HEK293 (cell line): ENCODE measurements around the gene MAT2A.

ENCODE experiments used
- FEZF1 ChIP-seq: fragments of 450-650 bp; formaldehyde crosslinking; IDR thresholded peaks from 2 replicates; pipeline ENCODE4 v1.5.1; 2016; ENCODE audit warnings: missing biosample characterization, missing genetic modification characterization
- GFI1B ChIP-seq: fragments of 450-650 bp; formaldehyde crosslinking; IDR thresholded peaks from 2 replicates; pipeline ENCODE4 v1.5.1; 2016; ENCODE audit warnings: missing biosample characterization, missing genetic modification characterization
- REPIN1 ChIP-seq: fragments of 450-650 bp; formaldehyde crosslinking; IDR thresholded peaks from 2 replicates; pipeline ENCODE4 v1.5.1; 2017; ENCODE audit warnings: missing biosample characterization, missing genetic modification characterization, low read depth
- YY1 ChIP-seq: fragments of 450-650 bp; formaldehyde crosslinking; IDR thresholded peaks from 2 replicates; pipeline ENCODE4 v1.5.1; 2018; ENCODE audit warnings: missing biosample characterization, missing genetic modification characterization
- ZFP3 ChIP-seq: fragments of 450-650 bp; formaldehyde crosslinking; IDR thresholded peaks from 2 replicates; pipeline ENCODE4 v1.5.1; 2016; ENCODE audit warnings: low read depth, missing biosample characterization, missing genetic modification characterization
- ZNF2 ChIP-seq: fragments of 450-650 bp; formaldehyde crosslinking; IDR thresholded peaks from 2 replicates; pipeline ENCODE4 v1.5.1; 2016; ENCODE audit warnings: missing biosample characterization, missing genetic modification characterization
- ZNF350 ChIP-seq: fragments of 450-650 bp; formaldehyde crosslinking; IDR thresholded peaks from 2 replicates; pipeline ENCODE4 v1.5.0; 2017; ENCODE audit warnings: missing biosample characterization, mild to moderate bottlenecking, missing genetic modification characterization
- ZNF600 ChIP-seq: fragments of 450-650 bp; formaldehyde crosslinking; IDR thresholded peaks from 2 replicates; pipeline ENCODE4 v1.5.1; 2016; ENCODE audit warnings: missing biosample characterization, missing genetic modification characterization
- ZNF776 ChIP-seq: fragments of 450-650 bp; formaldehyde crosslinking; IDR thresholded peaks from 2 replicates; pipeline ENCODE4 v1.5.0; 2017; ENCODE audit warnings: missing biosample characterization, missing genetic modification characterization, borderline replicate concordance
- ZNF837 ChIP-seq: fragments of 450-650 bp; formaldehyde crosslinking; IDR thresholded peaks from 2 replicates; pipeline ENCODE4 v1.5.1; 2016; ENCODE audit warnings: missing biosample characterization, missing genetic modification characterization
- ZXDB ChIP-seq: fragments of 450-650 bp; formaldehyde crosslinking; IDR thresholded peaks from 2 replicates; pipeline ENCODE4 v1.5.1; 2016; ENCODE audit warnings: missing biosample characterization, missing genetic modification characterization
- TF ChIP-seq, protein P1 (sequence below): fragments of 450-650 bp; formaldehyde crosslinking; IDR thresholded peaks from 2 replicates; pipeline ENCODE4 v1.5.1; 2016; ENCODE audit warnings: missing biosample characterization, missing genetic modification characterization
- TF ChIP-seq, protein P2 (sequence below): fragments of 450-650 bp; formaldehyde crosslinking; IDR thresholded peaks from 2 replicates; pipeline ENCODE4 v1.5.1; 2016; ENCODE audit warnings: missing biosample characterization, missing genetic modification characterization
- TF ChIP-seq, protein P3 (sequence below): fragments of 450-650 bp; formaldehyde crosslinking; IDR thresholded peaks from 2 replicates; pipeline ENCODE4 v1.5.1; 2016; ENCODE audit warnings: missing biosample characterization, missing genetic modification characterization

DNA sequence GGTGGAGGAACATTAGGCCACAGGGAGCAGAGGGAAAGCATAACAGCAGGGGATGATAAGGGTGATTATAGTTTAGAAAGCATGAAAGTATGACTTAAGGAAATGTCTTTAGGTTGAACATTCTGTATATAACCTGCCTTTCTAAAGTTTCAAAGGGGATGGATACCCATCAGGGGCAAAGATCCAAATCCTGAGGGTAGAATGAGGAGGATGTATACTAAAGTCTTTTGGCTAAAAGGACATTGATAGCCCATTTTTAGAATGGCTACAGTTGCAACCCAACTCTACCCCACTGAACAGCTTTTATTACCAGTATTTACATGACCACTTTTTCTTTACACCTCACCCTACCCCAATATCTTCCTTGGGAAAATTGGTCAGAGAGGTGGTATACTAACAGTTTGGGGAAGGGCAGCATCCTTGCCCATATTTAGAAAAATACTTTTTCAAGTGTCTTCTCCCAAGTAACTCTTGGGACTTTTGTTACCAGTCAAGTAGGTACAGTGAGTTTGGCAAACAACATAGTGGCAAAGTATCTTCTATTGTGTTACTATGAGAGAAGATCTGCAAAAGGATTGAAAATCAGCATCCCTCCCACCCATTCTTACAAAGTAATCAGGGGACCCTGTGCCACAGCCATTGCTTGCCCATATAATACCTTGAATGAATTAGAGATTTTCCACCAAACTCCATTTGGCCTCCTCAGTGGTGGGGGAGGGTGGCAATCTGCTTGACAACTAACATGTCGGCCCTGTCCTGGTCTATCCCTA lies 8.3 kb downstream of the MAT2A start:
- TF ChIP-seq ZNF350 (no peak), ZNF837 (tag by site-specific recombination) (no peak), REPIN1 (tag by site-specific recombination) (no peak), ZNF2 (tag by site-specific recombination) (no peak), YY1 (tag by site-specific recombination) (no peak), ZXDB (tag by site-specific recombination) (no peak), ZNF776 (tag by site-specific recombination) (no peak), GFI1B (no peak), ZFP3 (tag by site-specific recombination) (no peak), FEZF1 (tag by site-specific recombination) (no peak), ZNF600 (tag by site-specific recombination) (no peak)
- TF ChIP-seq, protein P1, sequence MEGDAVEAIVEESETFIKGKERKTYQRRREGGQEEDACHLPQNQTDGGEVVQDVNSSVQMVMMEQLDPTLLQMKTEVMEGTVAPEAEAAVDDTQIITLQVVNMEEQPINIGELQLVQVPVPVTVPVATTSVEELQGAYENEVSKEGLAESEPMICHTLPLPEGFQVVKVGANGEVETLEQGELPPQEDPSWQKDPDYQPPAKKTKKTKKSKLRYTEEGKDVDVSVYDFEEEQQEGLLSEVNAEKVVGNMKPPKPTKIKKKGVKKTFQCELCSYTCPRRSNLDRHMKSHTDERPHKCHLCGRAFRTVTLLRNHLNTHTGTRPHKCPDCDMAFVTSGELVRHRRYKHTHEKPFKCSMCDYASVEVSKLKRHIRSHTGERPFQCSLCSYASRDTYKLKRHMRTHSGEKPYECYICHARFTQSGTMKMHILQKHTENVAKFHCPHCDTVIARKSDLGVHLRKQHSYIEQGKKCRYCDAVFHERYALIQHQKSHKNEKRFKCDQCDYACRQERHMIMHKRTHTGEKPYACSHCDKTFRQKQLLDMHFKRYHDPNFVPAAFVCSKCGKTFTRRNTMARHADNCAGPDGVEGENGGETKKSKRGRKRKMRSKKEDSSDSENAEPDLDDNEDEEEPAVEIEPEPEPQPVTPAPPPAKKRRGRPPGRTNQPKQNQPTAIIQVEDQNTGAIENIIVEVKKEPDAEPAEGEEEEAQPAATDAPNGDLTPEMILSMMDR (tag by site-specific recombination), result no peak
- TF ChIP-seq, protein P2, sequence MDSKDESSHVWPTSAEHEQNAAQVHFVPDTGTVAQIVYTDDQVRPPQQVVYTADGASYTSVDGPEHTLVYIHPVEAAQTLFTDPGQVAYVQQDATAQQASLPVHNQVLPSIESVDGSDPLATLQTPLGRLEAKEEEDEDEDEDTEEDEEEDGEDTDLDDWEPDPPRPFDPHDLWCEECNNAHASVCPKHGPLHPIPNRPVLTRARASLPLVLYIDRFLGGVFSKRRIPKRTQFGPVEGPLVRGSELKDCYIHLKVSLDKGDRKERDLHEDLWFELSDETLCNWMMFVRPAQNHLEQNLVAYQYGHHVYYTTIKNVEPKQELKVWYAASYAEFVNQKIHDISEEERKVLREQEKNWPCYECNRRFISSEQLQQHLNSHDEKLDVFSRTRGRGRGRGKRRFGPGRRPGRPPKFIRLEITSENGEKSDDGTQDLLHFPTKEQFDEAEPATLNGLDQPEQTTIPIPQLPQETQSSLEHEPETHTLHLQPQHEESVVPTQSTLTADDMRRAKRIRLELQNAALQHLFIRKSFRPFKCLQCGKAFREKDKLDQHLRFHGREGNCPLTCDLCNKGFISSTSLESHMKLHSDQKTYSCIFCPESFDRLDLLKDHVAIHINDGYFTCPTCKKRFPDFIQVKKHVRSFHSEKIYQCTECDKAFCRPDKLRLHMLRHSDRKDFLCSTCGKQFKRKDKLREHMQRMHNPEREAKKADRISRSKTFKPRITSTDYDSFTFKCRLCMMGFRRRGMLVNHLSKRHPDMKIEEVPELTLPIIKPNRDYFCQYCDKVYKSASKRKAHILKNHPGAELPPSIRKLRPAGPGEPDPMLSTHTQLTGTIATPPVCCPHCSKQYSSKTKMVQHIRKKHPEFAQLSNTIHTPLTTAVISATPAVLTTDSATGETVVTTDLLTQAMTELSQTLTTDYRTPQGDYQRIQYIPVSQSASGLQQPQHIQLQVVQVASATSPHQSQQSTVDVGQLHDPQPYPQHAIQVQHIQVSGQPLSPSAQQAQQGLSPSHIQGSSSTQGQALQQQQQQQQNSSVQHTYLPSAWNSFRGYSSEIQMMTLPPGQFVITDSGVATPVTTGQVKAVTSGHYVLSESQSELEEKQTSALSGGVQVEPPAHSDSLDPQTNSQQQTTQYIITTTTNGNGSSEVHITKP (tag by site-specific recombination), result no peak
- TF ChIP-seq, protein P3, sequence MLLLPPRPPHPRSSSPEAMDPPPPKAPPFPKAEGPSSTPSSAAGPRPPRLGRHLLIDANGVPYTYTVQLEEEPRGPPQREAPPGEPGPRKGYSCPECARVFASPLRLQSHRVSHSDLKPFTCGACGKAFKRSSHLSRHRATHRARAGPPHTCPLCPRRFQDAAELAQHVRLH (tag by site-specific recombination), result no peak
